WTC11 (cell line): ENCODE measurements around the gene HPCAL1.
"Not testable (repeated sequence)": the region's sequence is repeated elsewhere in the genome, so short reads cannot be mapped to it uniquely, and the experiment has no call there.

ENCODE experiments used
- SMAD4 ChIP-seq: sonication (generic); formaldehyde crosslinking; IDR thresholded peaks from 2 replicates; pipeline ENCODE4 v1.8.0; 2022; ENCODE audit warnings: mild to moderate bottlenecking, missing genetic modification reagents
- TCF7 ChIP-seq: sonication (generic); formaldehyde crosslinking; IDR thresholded peaks from 2 replicates; pipeline ENCODE4 v1.8.0; 2022; ENCODE audit warnings: mild to moderate bottlenecking, low read depth, missing genetic modification reagents, moderate library complexity
- ZNF219 ChIP-seq: sonication (generic); formaldehyde crosslinking; IDR thresholded peaks from 2 replicates; pipeline ENCODE4 v1.8.0; 2023; ENCODE audit warnings: missing genetic modification reagents, mild to moderate bottlenecking, borderline replicate concordance
- TF ChIP-seq, protein P1 (sequence below): fragments of 200-600 bp; IDR thresholded peaks from 2 replicates; pipeline ENCODE4 v1.8.0; 2022; ENCODE audit warnings: antibody characterized with exemption
- TF ChIP-seq, protein P2 (sequence below): sonication (generic); formaldehyde crosslinking; IDR thresholded peaks from 2 replicates; pipeline ENCODE4 v1.8.0; 2022; ENCODE audit warnings: missing genetic modification reagents
- TF ChIP-seq, protein P3 (sequence below): sonication (generic); formaldehyde crosslinking; IDR thresholded peaks from 2 replicates; pipeline ENCODE4 v1.8.1; 2023; ENCODE audit warnings: mild to moderate bottlenecking, missing genetic modification reagents, moderate library complexity
- TF ChIP-seq, protein P4 (sequence below): sonication (generic); formaldehyde crosslinking; IDR thresholded peaks from 2 replicates; pipeline ENCODE4 v1.8.0; 2022; ENCODE audit warnings: mild to moderate bottlenecking, missing genetic modification reagents

DNA sequence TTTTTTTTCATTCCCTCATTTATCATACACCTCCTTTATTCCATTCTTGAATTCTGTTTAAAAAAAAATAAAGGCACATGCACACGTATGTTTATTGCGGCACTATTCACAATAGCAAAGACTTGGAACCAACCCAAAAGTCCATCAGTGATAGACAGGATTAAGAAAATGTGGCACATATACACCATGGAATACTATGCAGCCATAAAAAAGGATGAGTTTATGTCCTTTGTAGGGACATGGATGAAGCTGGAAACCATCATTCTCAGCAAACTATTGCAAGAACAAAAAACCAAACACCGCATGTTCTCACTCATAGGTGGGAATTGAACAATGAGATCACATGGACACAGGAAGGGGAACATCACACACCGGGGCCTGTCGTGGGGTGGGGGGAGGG is 39.2 kb upstream of the HPCAL1 start:
- TF ChIP-seq, protein P1, sequence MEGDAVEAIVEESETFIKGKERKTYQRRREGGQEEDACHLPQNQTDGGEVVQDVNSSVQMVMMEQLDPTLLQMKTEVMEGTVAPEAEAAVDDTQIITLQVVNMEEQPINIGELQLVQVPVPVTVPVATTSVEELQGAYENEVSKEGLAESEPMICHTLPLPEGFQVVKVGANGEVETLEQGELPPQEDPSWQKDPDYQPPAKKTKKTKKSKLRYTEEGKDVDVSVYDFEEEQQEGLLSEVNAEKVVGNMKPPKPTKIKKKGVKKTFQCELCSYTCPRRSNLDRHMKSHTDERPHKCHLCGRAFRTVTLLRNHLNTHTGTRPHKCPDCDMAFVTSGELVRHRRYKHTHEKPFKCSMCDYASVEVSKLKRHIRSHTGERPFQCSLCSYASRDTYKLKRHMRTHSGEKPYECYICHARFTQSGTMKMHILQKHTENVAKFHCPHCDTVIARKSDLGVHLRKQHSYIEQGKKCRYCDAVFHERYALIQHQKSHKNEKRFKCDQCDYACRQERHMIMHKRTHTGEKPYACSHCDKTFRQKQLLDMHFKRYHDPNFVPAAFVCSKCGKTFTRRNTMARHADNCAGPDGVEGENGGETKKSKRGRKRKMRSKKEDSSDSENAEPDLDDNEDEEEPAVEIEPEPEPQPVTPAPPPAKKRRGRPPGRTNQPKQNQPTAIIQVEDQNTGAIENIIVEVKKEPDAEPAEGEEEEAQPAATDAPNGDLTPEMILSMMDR = not testable (repeated sequence)
- not testable (repeated sequence) for TF ChIP-seq TCF7; ZNF219 (CRISPR knock-in tag); SMAD4 (CRISPR knock-in tag)
- TF ChIP-seq, protein P2, sequence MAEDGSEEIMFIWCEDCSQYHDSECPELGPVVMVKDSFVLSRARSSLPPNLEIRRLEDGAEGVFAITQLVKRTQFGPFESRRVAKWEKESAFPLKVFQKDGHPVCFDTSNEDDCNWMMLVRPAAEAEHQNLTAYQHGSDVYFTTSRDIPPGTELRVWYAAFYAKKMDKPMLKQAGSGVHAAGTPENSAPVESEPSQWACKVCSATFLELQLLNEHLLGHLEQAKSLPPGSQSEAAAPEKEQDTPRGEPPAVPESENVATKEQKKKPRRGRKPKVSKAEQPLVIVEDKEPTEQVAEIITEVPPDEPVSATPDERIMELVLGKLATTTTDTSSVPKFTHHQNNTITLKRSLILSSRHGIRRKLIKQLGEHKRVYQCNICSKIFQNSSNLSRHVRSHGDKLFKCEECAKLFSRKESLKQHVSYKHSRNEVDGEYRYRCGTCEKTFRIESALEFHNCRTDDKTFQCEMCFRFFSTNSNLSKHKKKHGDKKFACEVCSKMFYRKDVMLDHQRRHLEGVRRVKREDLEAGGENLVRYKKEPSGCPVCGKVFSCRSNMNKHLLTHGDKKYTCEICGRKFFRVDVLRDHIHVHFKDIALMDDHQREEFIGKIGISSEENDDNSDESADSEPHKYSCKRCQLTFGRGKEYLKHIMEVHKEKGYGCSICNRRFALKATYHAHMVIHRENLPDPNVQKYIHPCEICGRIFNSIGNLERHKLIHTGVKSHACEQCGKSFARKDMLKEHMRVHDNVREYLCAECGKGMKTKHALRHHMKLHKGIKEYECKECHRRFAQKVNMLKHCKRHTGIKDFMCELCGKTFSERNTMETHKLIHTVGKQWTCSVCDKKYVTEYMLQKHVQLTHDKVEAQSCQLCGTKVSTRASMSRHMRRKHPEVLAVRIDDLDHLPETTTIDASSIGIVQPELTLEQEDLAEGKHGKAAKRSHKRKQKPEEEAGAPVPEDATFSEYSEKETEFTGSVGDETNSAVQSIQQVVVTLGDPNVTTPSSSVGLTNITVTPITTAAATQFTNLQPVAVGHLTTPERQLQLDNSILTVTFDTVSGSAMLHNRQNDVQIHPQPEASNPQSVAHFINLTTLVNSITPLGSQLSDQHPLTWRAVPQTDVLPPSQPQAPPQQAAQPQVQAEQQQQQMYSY (CRISPR knock-in tag) = not testable (repeated sequence)
- TF ChIP-seq, protein P3, sequence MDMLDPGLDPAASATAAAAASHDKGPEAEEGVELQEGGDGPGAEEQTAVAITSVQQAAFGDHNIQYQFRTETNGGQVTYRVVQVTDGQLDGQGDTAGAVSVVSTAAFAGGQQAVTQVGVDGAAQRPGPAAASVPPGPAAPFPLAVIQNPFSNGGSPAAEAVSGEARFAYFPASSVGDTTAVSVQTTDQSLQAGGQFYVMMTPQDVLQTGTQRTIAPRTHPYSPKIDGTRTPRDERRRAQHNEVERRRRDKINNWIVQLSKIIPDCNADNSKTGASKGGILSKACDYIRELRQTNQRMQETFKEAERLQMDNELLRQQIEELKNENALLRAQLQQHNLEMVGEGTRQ = not testable (repeated sequence)
- TF ChIP-seq, protein P4, sequence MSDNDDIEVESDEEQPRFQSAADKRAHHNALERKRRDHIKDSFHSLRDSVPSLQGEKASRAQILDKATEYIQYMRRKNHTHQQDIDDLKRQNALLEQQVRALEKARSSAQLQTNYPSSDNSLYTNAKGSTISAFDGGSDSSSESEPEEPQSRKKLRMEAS (CRISPR knock-in tag) = not testable (repeated sequence)
